Skeletal muscle cell (primary cell): ENCODE measurements around the gene FRMD3.
A peak's percentile ranks its signal among the peaks of the same experiment; 100 is the strongest.

Source experiments
- DNase-seq: peaks from one replicate; pipeline ENCODE4 v3.0.0-alpha.2; 2010; ENCODE audit warnings: low read depth
- H3K4me3 ChIP-seq: 2 replicates; pipeline ENCODE4 v1.5.1; 2011; ENCODE audit warnings: low read depth, mild to moderate bottlenecking, control low read depth, low read length, moderate library complexity

FRMD3 gene

DNA sequence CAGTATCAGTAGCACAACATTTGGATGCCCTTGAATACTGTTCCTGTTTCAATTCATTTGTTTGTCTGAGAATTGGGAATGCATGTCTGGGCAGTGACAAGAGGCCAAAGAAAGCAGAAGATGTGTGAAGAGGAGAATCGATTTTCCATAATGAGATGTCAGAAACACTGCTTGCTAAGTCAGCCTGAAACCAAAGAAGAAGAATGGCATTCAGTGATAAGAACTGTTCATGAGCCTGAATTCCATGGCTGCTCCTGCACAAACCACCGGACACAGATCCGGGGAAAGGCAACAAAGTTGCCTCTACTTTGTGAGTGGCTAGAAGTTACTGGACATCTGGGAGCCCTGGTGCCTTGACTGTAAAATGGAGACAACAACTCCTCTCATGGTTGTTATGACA, 268.1 kb downstream of the FRMD3 start:
- H3K4me3 ChIP-seq, result no peak overlapping the region
- no peak for DNase-seq

DNA sequence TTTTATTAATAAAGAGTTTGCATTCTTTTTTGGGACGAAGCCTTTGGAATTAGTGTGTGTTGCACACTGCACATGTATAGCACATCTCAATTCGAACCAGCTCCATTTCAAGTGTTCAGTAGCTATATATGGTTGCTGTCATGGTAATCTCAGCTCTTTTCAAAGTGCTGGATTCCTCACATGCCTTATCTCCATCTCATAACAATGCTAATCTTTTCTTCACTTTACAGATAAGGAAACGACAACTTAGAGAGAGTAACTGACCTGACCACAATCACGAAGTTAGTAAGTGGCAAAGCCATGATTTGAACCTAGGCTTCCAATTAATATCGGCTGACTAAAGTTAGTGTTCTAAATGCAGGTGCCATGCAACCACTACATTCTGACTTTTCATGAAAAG, 270.5 kb downstream of the FRMD3 start:
- no peak for DNase-seq
- H3K4me3 ChIP-seq, result no peak overlapping the region

DNA sequence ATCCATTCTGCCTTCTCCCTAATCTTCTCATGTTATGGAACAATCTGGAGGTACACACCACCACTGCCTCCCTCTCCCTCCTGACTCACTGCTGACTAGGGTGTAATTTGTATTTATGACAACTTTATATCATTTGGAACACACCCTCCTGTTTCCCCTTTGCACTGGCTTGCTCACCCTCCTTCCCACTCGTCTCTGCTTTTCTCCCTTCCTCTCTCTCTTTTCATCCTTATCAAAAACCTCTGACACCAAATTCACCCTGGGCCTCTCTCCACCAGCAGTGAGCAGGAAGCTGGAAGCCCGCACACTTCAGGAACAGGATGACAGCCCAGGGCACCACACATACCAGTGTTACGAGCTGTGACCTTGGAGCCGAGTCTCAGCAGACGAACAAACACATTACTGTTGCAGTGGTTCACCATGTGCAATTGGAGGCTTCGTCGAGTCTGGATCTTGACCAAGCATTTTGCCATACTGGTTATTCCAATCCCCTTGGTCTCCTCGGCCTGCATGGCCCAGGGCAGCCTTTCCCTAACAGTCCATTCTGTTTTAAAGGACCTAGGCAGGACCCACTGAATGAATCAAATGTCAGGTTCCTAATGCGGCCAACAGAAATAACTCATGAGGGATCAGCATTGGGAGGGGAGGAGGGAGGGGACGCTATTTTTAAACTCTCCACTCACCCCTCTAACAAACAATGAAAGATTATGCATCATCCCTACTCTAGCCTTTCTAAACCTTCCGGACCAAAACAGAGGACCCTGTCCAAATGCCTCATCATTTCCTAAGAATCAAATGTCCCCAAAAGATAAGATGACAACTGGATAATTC, 271.3 kb downstream of the FRMD3 start:
- no peak for DNase-seq
- no peak overlapping the region for H3K4me3 ChIP-seq

DNA sequence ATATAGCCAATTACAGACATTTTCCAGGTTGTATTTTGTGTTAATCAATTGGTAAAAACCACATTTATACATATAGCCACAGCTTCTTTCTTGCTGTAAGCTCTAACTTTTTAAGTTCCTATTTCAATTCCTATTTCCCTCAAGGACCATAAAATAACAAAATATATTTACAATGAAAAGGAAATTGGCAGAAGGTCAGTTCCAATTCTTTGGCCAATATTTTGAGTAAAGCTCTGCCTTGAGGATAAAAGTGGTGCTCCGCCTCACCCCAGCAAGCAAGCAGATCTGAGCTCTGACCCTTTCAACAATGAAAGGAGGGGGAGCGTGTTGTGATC, 271.9 kb downstream of the FRMD3 start:
- no peak overlapping the region for H3K4me3 ChIP-seq
- DNase-seq, result no peak

DNA sequence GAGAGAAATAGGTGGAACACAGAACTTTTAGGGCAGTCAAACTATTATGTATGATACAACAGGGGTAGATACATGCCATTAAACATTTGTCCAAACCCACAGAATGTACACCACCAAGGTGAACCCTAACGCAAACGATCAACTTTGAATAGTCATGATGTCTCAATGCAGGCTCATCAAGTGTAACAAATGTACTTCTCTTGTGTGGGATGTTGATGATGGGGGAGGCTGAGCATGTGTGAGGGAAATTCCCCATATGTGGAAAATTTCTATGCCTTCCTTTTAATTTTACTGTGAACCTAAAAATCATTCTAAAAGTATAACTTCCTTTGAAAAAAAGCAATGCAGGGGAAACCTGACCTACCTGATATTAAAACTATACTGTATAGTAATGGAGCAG, 273.9 kb downstream of the FRMD3 start:
- H3K4me3 ChIP-seq, result no peak overlapping the region
- DNase-seq, result no peak

DNA sequence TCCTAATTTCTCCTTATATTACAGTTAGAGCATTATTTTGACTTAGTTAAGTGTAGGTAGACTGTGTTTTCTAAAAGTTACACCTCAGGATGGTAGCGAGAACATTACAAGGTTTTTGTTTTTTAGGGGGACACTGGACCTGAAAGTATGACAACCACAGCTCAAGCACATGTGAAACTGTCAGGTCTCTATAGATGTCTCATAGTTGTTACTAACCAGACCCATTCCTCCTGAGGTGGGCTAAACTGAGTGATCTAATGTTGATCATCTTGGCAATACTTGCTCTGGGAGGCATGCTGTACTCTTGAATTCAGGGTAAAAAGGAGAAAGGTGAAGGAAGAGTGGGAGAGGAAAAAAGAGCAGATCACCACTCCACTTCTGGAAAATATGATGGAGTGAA, 278.6 kb downstream of the FRMD3 start:
- DNase-seq, result no peak
- no peak overlapping the region for H3K4me3 ChIP-seq

DNA sequence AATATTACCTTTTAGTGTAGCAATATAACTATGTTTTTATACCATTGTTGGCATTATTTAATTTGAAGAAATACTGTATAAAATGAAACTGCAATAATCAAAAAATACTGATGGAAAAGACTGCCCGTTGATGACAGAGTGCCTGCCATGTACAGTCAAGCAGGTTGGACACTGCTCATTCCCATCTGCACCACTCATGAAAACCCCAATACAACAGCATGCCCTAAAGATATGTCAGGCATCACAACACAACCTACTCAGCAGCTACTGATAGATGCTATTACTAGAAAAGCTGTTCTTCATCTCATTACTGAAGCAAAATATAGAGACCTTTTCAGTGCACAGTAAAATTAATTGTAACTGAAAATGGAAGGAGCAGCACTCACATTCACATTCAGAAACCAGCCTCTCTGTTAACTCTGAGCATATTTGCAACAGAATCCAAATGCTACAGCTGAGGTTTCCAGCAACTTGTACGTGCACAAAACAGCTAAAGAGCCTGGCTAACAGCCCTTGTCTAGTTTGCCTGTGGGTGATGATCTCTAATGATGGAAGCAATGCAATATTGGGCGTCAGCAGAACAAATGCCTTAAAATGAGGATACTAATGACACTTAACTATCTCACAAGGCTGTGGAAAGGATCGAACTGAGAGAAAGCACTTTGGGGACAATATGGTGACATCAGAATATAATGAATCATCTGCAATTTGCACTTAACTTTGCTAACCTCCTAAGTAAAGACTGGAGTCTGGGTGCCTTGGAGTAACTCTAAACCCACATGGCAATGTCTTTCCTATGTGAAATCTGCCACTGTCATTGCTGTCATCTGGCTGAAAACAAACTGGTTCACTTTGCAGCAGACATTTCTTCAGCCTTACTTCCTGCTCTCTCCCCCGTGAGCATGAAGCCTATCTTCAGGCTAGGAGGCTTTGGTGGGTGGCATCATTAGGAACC, 280.0 kb downstream of the FRMD3 start:
- H3K4me3 ChIP-seq, result no peak overlapping the region
- no peak for DNase-seq

DNA sequence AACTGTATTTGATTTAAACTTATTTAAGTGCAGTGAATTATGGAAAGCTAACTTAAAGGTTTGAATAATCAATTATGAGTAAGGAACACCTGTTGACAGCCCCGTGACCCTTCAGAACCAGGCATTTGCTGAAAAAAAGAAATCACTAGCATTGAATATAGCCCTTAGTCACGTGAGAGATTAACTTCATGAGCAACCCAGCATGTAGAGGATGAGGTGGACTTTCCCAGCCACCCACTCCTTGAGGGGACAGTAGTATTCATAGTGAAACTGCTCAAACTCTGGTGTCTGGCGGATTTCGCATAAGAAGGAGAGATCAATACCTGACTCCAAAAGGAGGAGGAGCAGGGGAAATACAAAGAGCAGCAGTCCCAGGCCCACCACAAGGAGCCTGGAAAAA, 290.5 kb downstream of the FRMD3 start:
- H3K4me3 ChIP-seq, result no peak overlapping the region
- no peak for DNase-seq

DNA sequence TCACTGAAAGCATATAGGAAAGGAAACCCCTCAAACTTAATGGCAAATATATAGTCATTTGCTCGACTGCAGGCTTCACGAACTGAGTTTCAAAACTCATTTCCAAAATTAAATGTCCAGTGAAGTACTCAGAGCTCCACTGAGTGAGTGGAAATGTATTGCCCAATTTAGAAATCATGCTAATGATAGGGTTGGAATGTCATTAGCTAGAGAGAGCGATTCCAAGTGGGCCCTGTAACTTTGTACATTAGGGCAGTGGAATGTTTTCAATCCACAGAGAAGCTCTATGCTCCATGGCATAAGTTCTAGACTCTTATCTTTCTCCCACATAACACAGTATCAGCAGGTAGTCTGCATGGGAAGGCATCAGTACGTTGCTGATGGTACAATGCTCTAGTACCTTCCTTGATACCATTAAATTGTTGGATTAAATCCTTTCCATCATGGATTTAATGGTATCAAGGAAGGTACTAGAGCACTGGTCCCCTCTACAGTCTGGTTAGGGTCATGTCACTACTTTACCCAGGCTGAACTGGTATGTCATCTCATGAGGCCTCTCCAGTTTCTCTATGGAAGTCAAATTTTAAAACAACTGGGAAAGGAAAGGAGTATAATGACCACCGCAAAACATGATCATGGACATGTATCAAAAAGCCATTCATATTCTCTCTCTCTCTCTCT, 292.1 kb downstream of the FRMD3 start:
- no peak overlapping the region for H3K4me3 ChIP-seq
- DNase-seq, result no peak

DNA sequence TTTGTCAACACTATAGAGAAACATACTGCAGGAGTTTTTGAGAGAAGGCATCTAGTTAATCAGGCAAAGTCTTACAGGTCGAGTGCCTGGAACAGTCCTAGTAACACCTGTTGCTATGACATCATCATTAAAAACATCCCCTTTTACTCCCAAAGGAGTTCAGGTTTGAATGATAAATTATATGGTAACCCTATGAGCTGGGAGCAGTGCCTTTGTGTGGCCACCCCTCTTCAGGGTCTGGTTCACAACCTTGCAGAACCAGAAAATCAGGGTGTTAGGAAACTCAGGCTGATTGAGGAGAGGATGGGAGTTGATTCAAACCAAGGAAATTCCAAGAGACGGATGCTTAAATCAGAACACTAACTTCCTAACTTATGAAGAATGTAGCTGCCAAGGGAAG, 296.1 kb downstream of the FRMD3 start:
- DNase-seq, result no peak
- H3K4me3 ChIP-seq, result no peak overlapping the region

DNA sequence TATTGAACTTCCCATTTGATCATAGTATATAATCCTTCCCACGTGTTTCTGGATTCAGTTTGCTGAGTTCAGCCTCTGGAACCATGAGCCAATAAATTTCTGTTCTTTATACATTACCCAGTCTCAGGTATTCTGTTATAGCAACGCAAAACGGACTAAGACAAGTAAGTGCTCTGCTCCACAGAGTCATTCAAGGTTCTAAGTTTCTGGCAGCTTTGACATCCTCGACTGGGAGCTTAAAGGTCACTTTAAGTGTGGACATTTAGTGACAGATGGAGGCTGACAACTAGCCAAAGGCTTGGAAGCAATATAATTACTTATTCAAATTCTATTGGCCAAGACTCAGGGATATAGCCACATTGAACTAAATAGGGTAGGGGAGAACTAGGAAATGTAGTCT, 297.5 kb downstream of the FRMD3 start:
- DNase-seq, result no peak

DNA sequence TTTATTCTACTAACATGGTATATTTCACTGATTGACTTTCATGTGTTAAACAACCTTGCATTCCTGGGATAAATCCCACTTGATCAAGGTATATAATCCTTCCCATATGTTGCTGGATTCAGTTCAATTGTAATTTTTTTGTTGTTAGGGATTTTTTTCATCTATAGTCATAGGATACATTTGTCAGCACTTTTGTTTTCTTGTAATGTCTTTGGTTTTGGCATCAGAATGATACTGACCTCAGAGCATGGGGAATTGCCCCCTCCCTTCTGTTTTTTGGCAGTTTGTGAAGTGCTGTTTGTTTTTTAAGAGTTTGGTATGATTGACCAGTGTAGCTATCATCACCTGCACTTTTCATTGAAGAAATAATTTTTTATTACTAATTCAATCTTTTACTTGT, 298.5 kb downstream of the FRMD3 start:
- H3K4me3 ChIP-seq, result no peak overlapping the region
- no peak for DNase-seq

More for the DNA sequence above, 297.5 kb downstream of the FRMD3 start:
- no peak overlapping the region for H3K4me3 ChIP-seq

DNA sequence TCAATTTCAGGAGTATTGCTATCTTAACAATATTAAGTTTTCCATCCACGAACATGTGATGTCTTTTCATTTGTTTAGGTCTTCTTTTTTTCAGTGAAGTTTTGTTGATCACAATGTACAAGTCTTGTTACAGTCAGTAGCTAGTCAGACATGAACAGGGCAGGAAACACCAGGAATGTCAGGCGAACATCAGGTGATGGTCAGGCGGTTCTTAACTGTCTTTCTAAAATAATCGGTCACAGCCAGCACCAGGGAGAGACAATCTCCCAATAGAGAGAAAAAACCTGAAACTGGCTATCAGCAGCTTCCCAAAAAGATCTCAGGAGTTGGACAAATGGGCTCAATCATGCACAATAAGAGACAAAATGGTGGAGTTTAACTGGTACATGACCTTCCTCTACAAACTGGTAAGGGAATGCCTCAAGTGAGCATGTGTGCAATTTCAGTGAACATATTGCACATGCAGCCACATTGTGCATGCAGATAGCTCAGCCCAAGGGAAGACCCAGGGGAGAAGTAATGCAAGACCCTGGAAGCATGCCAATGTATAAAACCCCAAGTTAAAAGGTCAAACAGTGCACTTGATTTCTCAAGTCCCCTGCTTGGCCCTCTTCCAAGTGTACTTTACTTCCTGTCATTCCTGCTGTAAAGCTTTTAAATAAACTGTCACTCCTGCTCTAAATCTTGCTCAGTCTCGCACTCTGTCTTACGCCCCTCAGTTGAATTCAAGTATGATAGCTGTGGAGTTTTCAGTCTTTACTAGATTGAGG, 299.1 kb downstream of the FRMD3 start:
- DNase-seq, result no peak
- H3K4me3 ChIP-seq, result no peak overlapping the region

DNA sequence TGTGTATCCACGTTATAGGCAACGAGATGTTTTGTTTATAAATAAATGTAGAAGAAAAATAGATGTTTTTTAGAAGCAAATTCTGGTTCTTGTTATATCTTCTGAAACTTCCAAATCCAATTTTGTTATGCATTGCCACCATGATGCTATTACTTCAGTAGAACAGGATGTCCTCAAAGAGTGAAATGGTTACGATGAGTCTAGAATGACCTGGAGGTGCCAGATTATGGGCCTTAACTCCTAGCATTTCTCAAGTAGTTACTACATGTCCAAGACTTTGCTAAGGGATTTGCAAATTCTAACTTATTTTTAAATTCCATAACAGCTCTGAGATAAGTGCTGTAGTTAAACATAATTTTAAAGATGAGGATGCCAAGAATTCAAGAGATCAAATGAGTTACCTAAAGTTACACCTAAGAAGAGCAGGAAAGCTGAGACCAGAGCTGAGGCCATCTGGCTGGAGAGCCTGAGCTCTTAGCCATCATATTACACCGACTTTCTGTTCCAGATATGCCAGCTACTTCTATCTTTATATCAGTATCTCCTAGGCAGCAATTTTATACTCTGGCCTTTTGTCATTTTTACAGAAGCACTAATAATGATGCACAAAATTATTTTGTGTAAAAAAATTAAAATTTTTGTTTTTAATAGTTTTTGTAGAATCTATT, 302.0 kb downstream of the FRMD3 start:
- no peak overlapping the region for H3K4me3 ChIP-seq
- DNase-seq, result no peak

DNA sequence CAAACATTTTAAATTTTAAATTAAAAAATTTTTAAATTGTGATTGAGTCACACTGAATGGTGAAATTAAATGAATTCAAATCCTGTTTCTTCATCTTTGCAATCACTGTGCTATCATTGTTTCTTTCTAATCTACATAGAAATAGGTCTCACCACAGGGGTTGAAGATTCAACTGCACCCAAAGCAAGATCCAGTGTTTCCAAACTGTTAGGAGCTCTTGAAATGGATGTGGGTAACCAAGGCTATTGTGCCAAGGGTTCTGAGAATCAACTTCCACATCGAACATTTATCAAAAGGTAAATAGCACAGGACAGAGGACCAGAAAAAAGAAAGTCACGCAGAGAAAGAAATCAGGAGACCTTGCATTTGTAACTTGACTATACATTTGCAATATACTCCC, 302.7 kb downstream of the FRMD3 start:
- H3K4me3 ChIP-seq, result no peak overlapping the region
- DNase-seq, result no peak

DNA sequence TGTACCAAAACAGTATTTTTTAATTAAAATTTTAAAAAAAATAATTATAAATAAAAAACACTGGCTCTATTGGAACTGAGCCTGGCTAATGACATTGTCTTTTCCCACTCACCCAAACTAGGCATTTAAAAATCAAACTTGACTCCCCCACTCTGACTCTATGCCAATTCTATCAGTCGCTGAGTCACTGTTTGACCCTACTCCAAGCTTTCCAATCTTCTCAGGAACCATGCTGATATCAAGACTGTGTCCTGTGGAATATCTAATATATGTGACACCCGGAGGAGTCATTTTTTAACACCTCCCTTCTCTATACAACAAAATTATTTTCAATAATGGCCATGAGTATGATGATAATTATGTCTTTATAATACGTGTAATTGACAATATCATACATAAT, 303.7 kb downstream of the FRMD3 start:
- no peak for DNase-seq
- no peak overlapping the region for H3K4me3 ChIP-seq

DNA sequence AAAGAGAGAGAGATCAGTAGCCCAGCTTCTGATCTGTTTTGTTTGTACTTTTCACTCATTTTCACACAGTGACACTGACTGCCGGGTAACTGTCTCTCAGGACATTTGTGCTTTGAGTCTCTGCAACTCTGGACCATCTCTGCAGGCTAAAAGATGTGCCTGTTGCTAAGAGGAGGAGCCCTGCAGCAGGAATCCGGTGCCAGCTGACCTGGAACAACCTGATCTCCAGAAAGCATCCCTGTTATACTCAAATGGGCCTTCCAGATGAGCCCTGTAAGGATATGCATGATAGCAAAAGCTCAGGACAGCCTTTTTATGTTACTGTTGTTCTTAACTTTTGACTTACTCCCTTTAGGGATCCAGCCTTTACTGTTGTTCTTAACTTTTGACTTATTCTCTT, 304.6 kb downstream of the FRMD3 start:
- DNase-seq, result no peak
- no peak overlapping the region for H3K4me3 ChIP-seq

DNA sequence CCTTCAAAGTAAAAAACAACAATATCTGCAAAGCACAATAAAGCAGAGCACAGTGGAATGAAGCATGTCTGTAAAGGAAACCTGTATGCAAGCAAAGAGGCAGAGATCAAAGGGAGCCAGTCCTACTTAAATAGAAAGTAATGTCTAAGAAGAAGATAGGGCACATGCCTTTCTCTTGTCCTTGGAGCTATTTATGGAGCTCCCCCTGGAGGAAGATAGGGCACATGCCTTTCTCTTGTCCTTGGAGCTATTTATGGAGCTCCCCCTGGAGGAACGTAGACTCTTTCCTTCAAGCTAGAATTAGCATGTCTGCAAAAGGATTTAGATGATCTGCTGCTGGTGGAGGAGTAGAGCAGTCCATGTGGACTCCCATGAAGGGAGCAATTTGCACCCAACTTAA, 307.2 kb downstream of the FRMD3 start:
- H3K4me3 ChIP-seq, result no peak overlapping the region
- no peak for DNase-seq

DNA sequence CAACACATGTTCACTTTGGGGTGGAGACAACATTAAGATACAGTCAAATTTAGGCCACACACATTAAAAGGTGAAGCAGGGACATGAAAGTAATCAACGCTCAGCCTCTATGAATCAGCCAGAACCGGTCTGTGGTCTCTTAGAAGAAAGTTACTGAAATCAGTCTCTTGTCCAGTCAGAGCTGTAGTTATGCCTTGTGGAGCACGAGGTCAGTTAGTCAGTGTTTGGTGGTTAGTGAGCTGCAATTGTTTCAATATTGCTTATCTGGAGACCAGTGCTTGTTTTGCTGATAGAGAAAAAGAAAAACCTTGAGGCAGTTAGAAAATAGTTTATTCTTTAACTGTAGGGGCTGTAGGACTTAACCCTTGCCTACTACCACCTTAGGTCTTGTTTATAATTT, 317.5 kb downstream of the FRMD3 start:
- H3K4me3 ChIP-seq, result no peak overlapping the region
- peak; percentile 47 for DNase-seq
